B cell (primary cell): ENCODE measurements around the gene DNAH2. TPM values are rescaled to one million over a fixed set of nuclear protein-coding genes. Genes with fewer than 3 reads are reported as not detected.

Experiments
- ATAC-seq: fragments of 200-7000 bp; cut with Tn5 transposase; one replicate; pipeline ENCODE4 v1.10.0; 2021; ENCODE audit warnings: low read depth, mild to moderate bottlenecking, moderate number of reproducible peaks, moderate library complexity
- CTCF ChIA-PET: fragments of 350-600 bp; sonication (Branson Sonifier 250); formaldehyde crosslinking; loops from one replicate; lab custom pipeline; 2021; ENCODE audit warnings: antibody characterized with exemption, inconsistent platforms; lab: Charles Lee
- POLR2A ChIA-PET: fragments of 350-600 bp; sonication (Branson Sonifier 250); formaldehyde crosslinking; loops from one replicate; lab custom pipeline; 2021; ENCODE audit warnings: antibody characterized with exemption; lab: Charles Lee
- DNase-seq: peaks from one replicate; pipeline ENCODE4 v3.0.0; 2013
- H2AFZ ChIP-seq: 2 replicates; pipeline ENCODE4 v1.6.1; 2012; ENCODE audit warnings: mild to moderate bottlenecking, low read depth, low read length; ENCODE audit not compliant: insufficient read depth, poor library complexity, severe bottlenecking
- H3K27ac ChIP-seq, 2 donors: 1 replicate in 1 of 2; 2 replicates in 1 of 2; pipeline ENCODE4 v1.5.1; 2012 to 2013; ENCODE audit warnings: low read length in 2 of 2, mild to moderate bottlenecking in 2 of 2, moderate library complexity in 1 of 2
- H3K27me3 ChIP-seq, 4 experiments: fragments of 200-600 bp in 1 of 4; sonication (generic) in 1 of 4; replicated peaks in 1 of 4; 1 replicate in 2 of 4; 2 replicates in 2 of 4; pipeline versions ENCODE4 v1.6.1 to v1.7.0; 2013 to 2016; ENCODE audit warnings: low read length in 3 of 4, mild to moderate bottlenecking in 2 of 4, mixed read lengths in 1 of 4, moderate library complexity in 1 of 4; ENCODE audit not compliant: insufficient read depth in 4 of 4, control insufficient read depth in 3 of 4; ENCODE audit errors: control extremely low read depth in 1 of 4
- H3K36me3 ChIP-seq, 2 experiments: replicated peaks in 1 of 2; 1 replicate in 1 of 2; 2 replicates in 1 of 2; pipeline versions ENCODE4 v1.6.1 to v1.7.1; 2013; ENCODE audit warnings: low read length in 1 of 2; ENCODE audit not compliant: insufficient read depth in 2 of 2, control insufficient read depth in 1 of 2; ENCODE audit errors: control extremely low read depth in 1 of 2, extremely low read depth in 1 of 2
- H3K4me1 ChIP-seq, 2 donors: fragments of 200-600 bp in 1 of 2; sonication (generic) in 1 of 2; 1 replicate in 1 of 2; 2 replicates in 1 of 2; pipeline versions ENCODE4 v1.5.1 to v1.6.1; 2013 to 2017; ENCODE audit warnings: low read length in 2 of 2; ENCODE audit not compliant: control insufficient read depth in 2 of 2, insufficient read depth in 2 of 2
- H3K4me2 ChIP-seq: replicated peaks from 2 replicates; pipeline ENCODE3; 2012; ENCODE audit warnings: mild to moderate bottlenecking, low read depth, low read length; ENCODE audit not compliant: poor library complexity, severe bottlenecking
- H3K4me3 ChIP-seq, 5 experiments: fragments of 200-600 bp in 1 of 5; sonication (generic) in 1 of 5; 1 replicate in 3 of 5; 2 replicates in 2 of 5; pipeline versions ENCODE4 v1.5.1 to v1.7.0; 2011 to 2016; ENCODE audit warnings: low read length in 4 of 5, mild to moderate bottlenecking in 4 of 5, low read depth in 2 of 5, control low read depth in 1 of 5, moderate library complexity in 1 of 5; ENCODE audit not compliant: insufficient read depth in 1 of 5; ENCODE audit errors: control extremely low read depth in 1 of 5, extremely low read depth in 1 of 5
- H3K79me2 ChIP-seq: fragments of 200-600 bp; sonication (generic); one replicate; pipeline ENCODE4 v1.6.0; 2016; ENCODE audit warnings: low read length; ENCODE audit not compliant: control insufficient read depth, insufficient read depth
- H3K9ac ChIP-seq: fragments of 200-600 bp; sonication (generic); 2 replicates; pipeline ENCODE4 v1.6.1; 2017; ENCODE audit warnings: mild to moderate bottlenecking, low read length, moderate library complexity
- H3K9me3 ChIP-seq, 3 donors: one replicate each; pipeline versions ENCODE4 v1.6.1 to v1.7.1; 2013; ENCODE audit warnings: low read length in 2 of 3; ENCODE audit not compliant: control insufficient read depth in 2 of 3, insufficient read depth in 1 of 3; ENCODE audit errors: control extremely low read depth in 1 of 3
- H4K20me1 ChIP-seq: 2 replicates; pipeline ENCODE4 v1.6.0; 2012; ENCODE audit warnings: mild to moderate bottlenecking, low read length; ENCODE audit not compliant: insufficient read depth, control insufficient read depth, poor library complexity, severe bottlenecking
- H3K27ac Mint-ChIP-seq: one replicate; pipeline ENCODE4 v1.8.0; 2021; ENCODE audit warnings: mixed read lengths
- H3K27me3 Mint-ChIP-seq: one replicate; pipeline ENCODE4 v1.8.0; 2021; ENCODE audit warnings: mixed read lengths
- H3K4me1 Mint-ChIP-seq: one replicate; pipeline ENCODE4 v1.8.0; 2021; ENCODE audit warnings: mixed read lengths
- H3K4me3 Mint-ChIP-seq: one replicate; pipeline ENCODE4 v1.8.0; 2021; ENCODE audit warnings: mixed read lengths
- H3K9me3 Mint-ChIP-seq: one replicate; pipeline ENCODE4 v1.8.0; 2022; ENCODE audit warnings: mixed read lengths; ENCODE audit not compliant: insufficient read depth
- CTCF ChIP-seq: fragments of 200-600 bp; IDR thresholded peaks from one replicate; pipeline ENCODE4 v1.8.0; 2022; ENCODE audit warnings: antibody characterized with exemption, mild to moderate bottlenecking
- EZH2 ChIP-seq: IDR thresholded peaks from 2 replicates; pipeline ENCODE4 v1.6.1; 2012; ENCODE audit warnings: borderline replicate concordance, low read depth, mild to moderate bottlenecking, moderate library complexity, low read length; ENCODE audit not compliant: insufficient read depth, poor library complexity, severe bottlenecking
- WGBS: methylation state at CpG from one replicate; pipeline ENCODE4 v1.1.5; 2013; ENCODE audit warnings: missing lambda C conversion rate; ENCODE audit not compliant: insufficient coverage; 5-methylcytosine and 5-hydroxymethylcytosine counted together
- intact Hi-C: fragments of 100-400 bp; cut with micrococcal nuclease; formaldehyde crosslinking; loops from one replicate; pipeline ENCODE4 v1.10.0; 2022
- polyA plus RNA-seq: library from polyadenylated mRNA; depleted of rRNA; stranded (reverse); fragments of >200 nt; gene quantifications from 2 replicates; pipeline ENCODE4 v1.2.3, GENCODE V29; 2012
- total RNA-seq, 2 donors: library from RNA; stranded (reverse); fragments of 120-200 nt in 1 of 2; gene quantifications; 1 replicate in 1 of 2; 2 replicates in 1 of 2; pipeline versions ENCODE4 v1.2.3 to v1.2.4, GENCODE V29; 2013 to 2022

The DNAH2 gene
- total and polyA plus RNA-seq, 2 donors (not counting 1 experiment from before 2014, with no cell fraction given): 0.03 TPM; not detected in 1

GRCh38 chr17:7797976-7798375 lies 80.4 kb downstream of the DNAH2 start:
- Histone ChIP-seq H3K79me2 (no peaks in the 10 kb centered on the region), H4K20me1 (no peaks in the 10 kb centered on the region), H3K4me1 (no peaks in the 10 kb centered on the region), H3K4me2 (no peak overlapping the region), H3K27ac (no peak overlapping the region), H3K36me3 (no peaks in the 10 kb centered on the region), H3K9me3 (no peaks in the 10 kb centered on the region), H3K4me3 (no peak overlapping the region), H2AFZ (no peak overlapping the region), H3K27me3 (peaks cover 0 to 3% (median 0%) of the 10 kb centered on the region in 4 experiments), H3K9ac (no peak overlapping the region)
- Mint-ChIP-seq H3K27me3 (peaks cover 19% of the 10 kb centered on the region), H3K4me1 (no peaks in the 10 kb centered on the region), H3K4me3 (no peak overlapping the region), H3K9me3 (no peaks in the 10 kb centered on the region), H3K27ac (no peak overlapping the region)
- intact Hi-C loops: no loop called here
- ChIA-PET CTCF (no interaction called here), POLR2A (no interaction called here)
- TF ChIP-seq EZH2 (no peak), CTCF (no peak)
- ATAC-seq: no peak
- no peak for DNase-seq
- WGBS: 94% methylated on average over 13 of the region's 13 CpGs

- POLR2A ChIA-PET: no interaction called here
- no peak overlapping the region for H3K9ac ChIP-seq
- Mint-ChIP-seq H3K9me3 (no peaks in the 10 kb centered on the region), H3K4me3 (no peak overlapping the region), H3K27me3 (peaks cover 23% of the 10 kb centered on the region), H3K27ac (no peak overlapping the region), H3K4me1 (no peaks in the 10 kb centered on the region)
- no peak overlapping the region for H3K4me3 ChIP-seq
- TF ChIP-seq EZH2: no peak
- no peak for TF ChIP-seq CTCF
- intact Hi-C loops: no loop called here
- peaks cover 0 to 3% (median 0%) of the 10 kb centered on the region in 4 experiments for H3K27me3 ChIP-seq
- ATAC-seq (no peak), DNase-seq (no peak)
- no peaks in the 10 kb centered on the region for H3K36me3 ChIP-seq
- H2AFZ ChIP-seq: no peak overlapping the region
- H3K4me2 ChIP-seq: no peak overlapping the region
- no peaks in the 10 kb centered on the region for H3K4me1 ChIP-seq
- no peaks in the 10 kb centered on the region for H3K9me3 ChIP-seq
- no peak overlapping the region for H3K27ac ChIP-seq
- H4K20me1 ChIP-seq: no peaks in the 10 kb centered on the region
- WGBS: 86% methylated on average over 12 of the region's 13 CpGs
- H3K79me2 ChIP-seq: no peaks in the 10 kb centered on the region
- CTCF ChIA-PET: no interaction called here
Measured at GRCh38 chr17:7798839-7799238, 81.3 kb downstream of the DNAH2 start.
